B cell (primary cell): ENCODE measurements around the gene SLFN12. TPM values are rescaled to one million over a fixed set of nuclear protein-coding genes. Genes with fewer than 3 reads are reported as not detected.
A peak's percentile ranks its signal among the peaks of the same experiment; 100 is the strongest.

ENCODE experiments used
- ATAC-seq: fragments of 200-7000 bp; cut with Tn5 transposase; one replicate; pipeline ENCODE4 v1.10.0; 2021; ENCODE audit warnings: low read depth, mild to moderate bottlenecking, moderate number of reproducible peaks, moderate library complexity
- CTCF ChIA-PET: fragments of 350-600 bp; sonication (Branson Sonifier 250); formaldehyde crosslinking; loops from one replicate; lab custom pipeline; 2021; ENCODE audit warnings: antibody characterized with exemption, inconsistent platforms; lab: Charles Lee
- POLR2A ChIA-PET: fragments of 350-600 bp; sonication (Branson Sonifier 250); formaldehyde crosslinking; loops from one replicate; lab custom pipeline; 2021; ENCODE audit warnings: antibody characterized with exemption; lab: Charles Lee
- DNase-seq: peaks from one replicate; pipeline ENCODE4 v3.0.0; 2013
- H2AFZ ChIP-seq: 2 replicates; pipeline ENCODE4 v1.6.1; 2012; ENCODE audit warnings: mild to moderate bottlenecking, low read depth, low read length; ENCODE audit not compliant: insufficient read depth, poor library complexity, severe bottlenecking
- H3K27ac ChIP-seq, 2 donors: 1 replicate in 1 of 2; 2 replicates in 1 of 2; pipeline ENCODE4 v1.5.1; 2012 to 2013; ENCODE audit warnings: low read length in 2 of 2, mild to moderate bottlenecking in 2 of 2, moderate library complexity in 1 of 2
- H3K27me3 ChIP-seq, 4 experiments: fragments of 200-600 bp in 1 of 4; sonication (generic) in 1 of 4; replicated peaks in 1 of 4; 1 replicate in 2 of 4; 2 replicates in 2 of 4; pipeline versions ENCODE4 v1.6.1 to v1.7.0; 2013 to 2016; ENCODE audit warnings: low read length in 3 of 4, mild to moderate bottlenecking in 2 of 4, mixed read lengths in 1 of 4, moderate library complexity in 1 of 4; ENCODE audit not compliant: insufficient read depth in 4 of 4, control insufficient read depth in 3 of 4; ENCODE audit errors: control extremely low read depth in 1 of 4
- H3K36me3 ChIP-seq, 2 experiments: replicated peaks in 1 of 2; 1 replicate in 1 of 2; 2 replicates in 1 of 2; pipeline versions ENCODE4 v1.6.1 to v1.7.1; 2013; ENCODE audit warnings: low read length in 1 of 2; ENCODE audit not compliant: insufficient read depth in 2 of 2, control insufficient read depth in 1 of 2; ENCODE audit errors: control extremely low read depth in 1 of 2, extremely low read depth in 1 of 2
- H3K4me1 ChIP-seq, 2 donors: fragments of 200-600 bp in 1 of 2; sonication (generic) in 1 of 2; 1 replicate in 1 of 2; 2 replicates in 1 of 2; pipeline versions ENCODE4 v1.5.1 to v1.6.1; 2013 to 2017; ENCODE audit warnings: low read length in 2 of 2; ENCODE audit not compliant: control insufficient read depth in 2 of 2, insufficient read depth in 2 of 2
- H3K4me2 ChIP-seq: replicated peaks from 2 replicates; pipeline ENCODE3; 2012; ENCODE audit warnings: mild to moderate bottlenecking, low read depth, low read length; ENCODE audit not compliant: poor library complexity, severe bottlenecking
- H3K4me3 ChIP-seq, 5 experiments: fragments of 200-600 bp in 1 of 5; sonication (generic) in 1 of 5; 1 replicate in 3 of 5; 2 replicates in 2 of 5; pipeline versions ENCODE4 v1.5.1 to v1.7.0; 2011 to 2016; ENCODE audit warnings: low read length in 4 of 5, mild to moderate bottlenecking in 4 of 5, low read depth in 2 of 5, control low read depth in 1 of 5, moderate library complexity in 1 of 5; ENCODE audit not compliant: insufficient read depth in 1 of 5; ENCODE audit errors: control extremely low read depth in 1 of 5, extremely low read depth in 1 of 5
- H3K79me2 ChIP-seq: fragments of 200-600 bp; sonication (generic); one replicate; pipeline ENCODE4 v1.6.0; 2016; ENCODE audit warnings: low read length; ENCODE audit not compliant: control insufficient read depth, insufficient read depth
- H3K9ac ChIP-seq: fragments of 200-600 bp; sonication (generic); 2 replicates; pipeline ENCODE4 v1.6.1; 2017; ENCODE audit warnings: mild to moderate bottlenecking, low read length, moderate library complexity
- H3K9me3 ChIP-seq, 3 donors: one replicate each; pipeline versions ENCODE4 v1.6.1 to v1.7.1; 2013; ENCODE audit warnings: low read length in 2 of 3; ENCODE audit not compliant: control insufficient read depth in 2 of 3, insufficient read depth in 1 of 3; ENCODE audit errors: control extremely low read depth in 1 of 3
- H4K20me1 ChIP-seq: 2 replicates; pipeline ENCODE4 v1.6.0; 2012; ENCODE audit warnings: mild to moderate bottlenecking, low read length; ENCODE audit not compliant: insufficient read depth, control insufficient read depth, poor library complexity, severe bottlenecking
- H3K27ac Mint-ChIP-seq: one replicate; pipeline ENCODE4 v1.8.0; 2021; ENCODE audit warnings: mixed read lengths
- H3K27me3 Mint-ChIP-seq: one replicate; pipeline ENCODE4 v1.8.0; 2021; ENCODE audit warnings: mixed read lengths
- H3K4me1 Mint-ChIP-seq: one replicate; pipeline ENCODE4 v1.8.0; 2021; ENCODE audit warnings: mixed read lengths
- H3K4me3 Mint-ChIP-seq: one replicate; pipeline ENCODE4 v1.8.0; 2021; ENCODE audit warnings: mixed read lengths
- H3K9me3 Mint-ChIP-seq: one replicate; pipeline ENCODE4 v1.8.0; 2022; ENCODE audit warnings: mixed read lengths; ENCODE audit not compliant: insufficient read depth
- CTCF ChIP-seq: fragments of 200-600 bp; IDR thresholded peaks from one replicate; pipeline ENCODE4 v1.8.0; 2022; ENCODE audit warnings: antibody characterized with exemption, mild to moderate bottlenecking
- EZH2 ChIP-seq: IDR thresholded peaks from 2 replicates; pipeline ENCODE4 v1.6.1; 2012; ENCODE audit warnings: borderline replicate concordance, low read depth, mild to moderate bottlenecking, moderate library complexity, low read length; ENCODE audit not compliant: insufficient read depth, poor library complexity, severe bottlenecking
- WGBS: methylation state at CpG from one replicate; pipeline ENCODE4 v1.1.5; 2013; ENCODE audit warnings: missing lambda C conversion rate; ENCODE audit not compliant: insufficient coverage; 5-methylcytosine and 5-hydroxymethylcytosine counted together
- intact Hi-C: fragments of 100-400 bp; cut with micrococcal nuclease; formaldehyde crosslinking; loops from one replicate; pipeline ENCODE4 v1.10.0; 2022
- polyA plus RNA-seq: library from polyadenylated mRNA; depleted of rRNA; stranded (reverse); fragments of >200 nt; gene quantifications from 2 replicates; pipeline ENCODE4 v1.2.3, GENCODE V29; 2012
- total RNA-seq, 2 donors: library from RNA; stranded (reverse); fragments of 120-200 nt in 1 of 2; gene quantifications; 1 replicate in 1 of 2; 2 replicates in 1 of 2; pipeline versions ENCODE4 v1.2.3 to v1.2.4, GENCODE V29; 2013 to 2022

Gene SLFN12
- total and polyA plus RNA-seq, 2 donors (not counting 1 experiment from before 2014, with no cell fraction given), result 1.9 to 8.0 TPM

GRCh38 chr17:35374766-35375344, 57.4 kb downstream of the SLFN12 start:
- peaks cover 10% of the 10 kb centered on the region for H3K9me3 Mint-ChIP-seq
- no peaks in the 10 kb centered on the region for H3K27me3 Mint-ChIP-seq
- peak overlapping the region; percentile 96 for H3K4me3 Mint-ChIP-seq
- TF ChIP-seq EZH2 (no peak), CTCF (no peak)
- no peak for ATAC-seq
- no peaks in the 10 kb centered on the region for H3K27me3 ChIP-seq
- H4K20me1 ChIP-seq, result no peaks in the 10 kb centered on the region
- peak overlapping the region; percentile 79 to 85 for H3K27ac ChIP-seq
- H2AFZ ChIP-seq, result peak overlapping the region; percentile 82
- peaks cover 45% of the 10 kb centered on the region for H3K4me1 Mint-ChIP-seq
- DNase-seq, result no peak
- intact Hi-C loops, result loop anchor here (5.0 kb wide), 1 partner anchor 72 kb away; the partner anchor contains the start of gene SLFN13
- H3K79me2 ChIP-seq, result peaks cover 5% of the 10 kb centered on the region
- peaks cover 4 to 5% of the 10 kb centered on the region in 2 donors for H3K4me1 ChIP-seq
- POLR2A ChIA-PET, result interaction anchor here (1.5 kb wide), 1 partner anchor 58 kb away, joined by 4 read pairs; no protein-coding TSS in a partner anchor
- H3K36me3 ChIP-seq, result no peaks in the 10 kb centered on the region
- peak overlapping the region; percentile 99 for H3K27ac Mint-ChIP-seq
- peak overlapping the region; percentile 76 for H3K9ac ChIP-seq
- H3K9me3 ChIP-seq, result no peaks in the 10 kb centered on the region
- CTCF ChIA-PET, result interaction anchor here (0.7 to 5.3 kb wide), 3 partner anchors 13 to 62 kb away, joined by 4 to 22 read pairs (median 8); no protein-coding TSS in a partner anchor
- 0% methylated on average over 1 of the region's 3 CpGs for WGBS
- H3K4me3 ChIP-seq, result peak overlapping the region; percentile 18 to 87 (median 72)
- peak overlapping the region; percentile 92 for H3K4me2 ChIP-seq
